NCI-H128 (cell line): ENCODE results near the gene CYP2J2.
"Not testable (repeated sequence)": the region's sequence is repeated elsewhere in the genome, so short reads cannot be mapped to it uniquely, and the experiment has no call there.

Experiments used
- DNase-seq: peaks from one replicate; lab custom pipeline; 2025; ENCODE audit not compliant: unreplicated experiment; lab: John Stamatoyannopoulos, UW

CYP2J2 gene

GRCh38 chr1:59926381-59927123, at the start of gene CYP2J2:
TSS of gene CYP2J2 (minus strand) at chr1:59926773. CDS start at chr1:59926746, 27 bp downstream.
- DNase-seq = no peak

- DNase-seq = no peak
Observed at GRCh38 chr1:59973719-59974118, 47.1 kb upstream of the CYP2J2 start.

GRCh38 chr1:59972216-59972927, 45.8 kb upstream of the CYP2J2 start:
- no peak for DNase-seq

- peak; percentile 64 for DNase-seq
Observed at GRCh38 chr1:59971464-59971911, 44.9 kb upstream of the CYP2J2 start.

- not testable (repeated sequence) for DNase-seq
Observed at GRCh38 chr1:59969542-59970175, 43.1 kb upstream of the CYP2J2 start.

GRCh38 chr1:59968746-59969145, 42.2 kb upstream of the CYP2J2 start:
- not testable (repeated sequence) for DNase-seq

GRCh38 chr1:59967780-59968179, 41.2 kb upstream of the CYP2J2 start:
- DNase-seq = no peak

- DNase-seq = no peak
Observed at GRCh38 chr1:59967141-59967697, 40.6 kb upstream of the CYP2J2 start.

GRCh38 chr1:59952065-59952464, 25.5 kb upstream of the CYP2J2 start:
- DNase-seq = no peak

GRCh38 chr1:59949648-59950047, 23.1 kb upstream of the CYP2J2 start:
- DNase-seq = no peak

GRCh38 chr1:59948990-59949389, 22.4 kb upstream of the CYP2J2 start:
- DNase-seq = no peak

GRCh38 chr1:59947047-59947938, 20.7 kb upstream of the CYP2J2 start:
- DNase-seq = peak; percentile 30

GRCh38 chr1:59945790-59946189, 19.2 kb upstream of the CYP2J2 start:
- DNase-seq = no peak

- DNase-seq = no peak
Observed at GRCh38 chr1:59939393-59939792, 12.8 kb upstream of the CYP2J2 start.

- DNase-seq = no peak
Observed at GRCh38 chr1:59937636-59938210, 11.2 kb upstream of the CYP2J2 start.

GRCh38 chr1:59936358-59936821, 9.8 kb upstream of the CYP2J2 start:
- DNase-seq = no peak

GRCh38 chr1:59928996-59929395, 2.4 kb upstream of the CYP2J2 start:
- no peak for DNase-seq

- DNase-seq = no peak
Observed at GRCh38 chr1:59927213-59927612, 640 bp upstream of the CYP2J2 start.

GRCh38 chr1:59924653-59925052, 1.9 kb downstream of the CYP2J2 start:
- DNase-seq = no peak

GRCh38 chr1:59921258-59921899, 5.2 kb downstream of the CYP2J2 start:
- DNase-seq = not testable (repeated sequence)
